Subcutaneous abdominal adipose tissue (tissue), 5 donors: Measurements from ENCODE around the gene PCDHGB7.
A peak's percentile ranks its signal among the peaks of the same experiment; 100 is the strongest.
"Not testable (repeated sequence)": the region's sequence is repeated elsewhere in the genome, so short reads cannot be mapped to it uniquely, and the experiment has no call there.

Experiments
- H3K27ac ChIP-seq: one replicate; pipeline ENCODE4 v1.7.0; 2013; ENCODE audit warnings: low read depth, mild to moderate bottlenecking, inconsistent platforms, low read length, moderate library complexity
- H3K27me3 ChIP-seq, 5 donors: one replicate each; pipeline ENCODE4 v1.7.0; 2013; ENCODE audit warnings: low read length in 5 of 5, inconsistent platforms in 1 of 5; ENCODE audit not compliant: control insufficient read depth in 5 of 5, insufficient read depth in 4 of 5
- H3K36me3 ChIP-seq, 5 donors: one replicate each; pipeline ENCODE4 v1.7.0; 2013; ENCODE audit warnings: low read length in 5 of 5; ENCODE audit not compliant: control insufficient read depth in 5 of 5, insufficient read depth in 5 of 5
- H3K4me1 ChIP-seq, 5 donors: one replicate each; pipeline ENCODE4 v1.7.0; 2013; ENCODE audit warnings: low read length in 5 of 5, mild to moderate bottlenecking in 3 of 5, moderate library complexity in 1 of 5; ENCODE audit not compliant: control insufficient read depth in 5 of 5, insufficient read depth in 5 of 5
- H3K4me3 ChIP-seq, 5 donors: one replicate each; pipeline ENCODE4 v1.7.0; 2013; ENCODE audit warnings: low read length in 5 of 5, low read depth in 1 of 5
- H3K9ac ChIP-seq, 5 donors: one replicate each; pipeline ENCODE4 v1.7.0; 2013; ENCODE audit warnings: low read length in 5 of 5, mild to moderate bottlenecking in 4 of 5, moderate library complexity in 3 of 5
- H3K9me3 ChIP-seq, 5 donors: one replicate each; pipeline ENCODE4 v1.7.0; 2013; ENCODE audit warnings: low read length in 5 of 5; ENCODE audit not compliant: control insufficient read depth in 5 of 5
- donor health status: healthy.
- donor health status: healthy.
- donor health status: healthy.
- donor health status: healthy.
- donor health status: healthy.

PCDHGB7 gene

GRCh38 chr5:141430332-141431113, 13.0 kb downstream of the PCDHGB7 start, which contains the start of gene PCDHGA12:
Gene PCDHGA12 (plus strand): TSS chr5:141430507. CDS start chr5:141430760, 253 bp downstream.
- H3K9me3 ChIP-seq = peaks cover 31 to 68% (median 61%) of the 10 kb centered on the region in 5 donors
- H3K9ac ChIP-seq = no peak within 1 kb of the TSS
- H3K27me3 ChIP-seq = peaks cover 0 to 9% (median 0%) of the 10 kb centered on the region in 5 donors
- H3K4me1 ChIP-seq = peaks cover 0 to 16% (median 11%) of the 10 kb centered on the region in 5 donors
- H3K4me3 ChIP-seq = peak within 1 kb of the TSS; percentile 52 to 76 (median 58)
- H3K36me3 ChIP-seq = peaks cover 0 to 4% (median 0%) of the 10 kb centered on the region in 5 donors
- no peak within 1 kb of the TSS for H3K27ac ChIP-seq

GRCh38 chr5:141431286-141431685, 13.8 kb downstream of the PCDHGB7 start:
- H3K9me3 ChIP-seq = peaks cover 26 to 65% (median 61%) of the 10 kb centered on the region in 5 donors
- H3K27ac ChIP-seq = no peak overlapping the region
- peaks cover 0 to 16% (median 11%) of the 10 kb centered on the region in 5 donors for H3K4me1 ChIP-seq
- H3K9ac ChIP-seq = no peak overlapping the region
- H3K36me3 ChIP-seq = peaks cover 0 to 4% (median 0%) of the 10 kb centered on the region in 5 donors
- peak overlapping the region; percentile 52 to 76 (median 58) for H3K4me3 ChIP-seq
- peaks cover 0 to 9% (median 0%) of the 10 kb centered on the region in 5 donors for H3K27me3 ChIP-seq

GRCh38 chr5:141432308-141432707, 14.8 kb downstream of the PCDHGB7 start:
- not testable (repeated sequence) for H3K27me3 ChIP-seq, H3K9ac ChIP-seq, H3K27ac ChIP-seq, H3K36me3 ChIP-seq
- peaks cover 0 to 16% (median 11%) of the 10 kb centered on the region in 5 donors for H3K4me1 ChIP-seq
- peak overlapping the region; percentile 8 to 76 (median 58) for H3K4me3 ChIP-seq
- H3K9me3 ChIP-seq = peaks cover 16 to 60% (median 54%) of the 10 kb centered on the region in 5 donors

GRCh38 chr5:141432726-141433125, 15.2 kb downstream of the PCDHGB7 start:
- not testable (repeated sequence) for H3K27ac ChIP-seq, H3K9ac ChIP-seq, H3K27me3 ChIP-seq, H3K36me3 ChIP-seq
- peaks cover 0 to 16% (median 11%) of the 10 kb centered on the region in 5 donors for H3K4me1 ChIP-seq
- peak overlapping the region in 1 of 5 donors; percentile 33 for H3K4me3 ChIP-seq
- peaks cover 13 to 58% (median 53%) of the 10 kb centered on the region in 5 donors for H3K9me3 ChIP-seq

GRCh38 chr5:141434006-141434405, 16.5 kb downstream of the PCDHGB7 start:
- peaks cover 6 to 48% (median 45%) of the 10 kb centered on the region in 5 donors for H3K9me3 ChIP-seq
- no peaks in the 10 kb centered on the region for H3K36me3 ChIP-seq
- peaks cover 0 to 16% (median 11%) of the 10 kb centered on the region in 5 donors for H3K4me1 ChIP-seq

GRCh38 chr5:141437221-141437620, 19.7 kb downstream of the PCDHGB7 start:
- peaks cover 5 to 51% (median 42%) of the 10 kb centered on the region in 5 donors for H3K9me3 ChIP-seq

More at GRCh38 chr5:141434006-141434405, 16.5 kb downstream of the PCDHGB7 start:
- Histone ChIP-seq H3K4me3 (no peak overlapping the region), H3K9ac (no peak overlapping the region), H3K27ac (no peak overlapping the region), H3K27me3 (peaks cover 0 to 9% (median 0%) of the 10 kb centered on the region in 5 donors)

GRCh38 chr5:141439411-141440141, 22.1 kb downstream of the PCDHGB7 start:
- H3K27me3 ChIP-seq = no peaks in the 10 kb centered on the region
- H3K4me3 ChIP-seq = no peak overlapping the region
- H3K27ac ChIP-seq = no peak overlapping the region
- peaks cover 0 to 3% (median 0%) of the 10 kb centered on the region in 5 donors for H3K36me3 ChIP-seq
- no peak overlapping the region for H3K9ac ChIP-seq
- H3K4me1 ChIP-seq = no peaks in the 10 kb centered on the region
- peaks cover 5 to 45% (median 30%) of the 10 kb centered on the region in 5 donors for H3K9me3 ChIP-seq

More at GRCh38 chr5:141437221-141437620, 19.7 kb downstream of the PCDHGB7 start:
- H3K4me1 ChIP-seq = no peaks in the 10 kb centered on the region
- H3K4me3 ChIP-seq = no peak overlapping the region
- H3K27me3 ChIP-seq = no peaks in the 10 kb centered on the region
- H3K36me3 ChIP-seq = peaks cover 0 to 3% (median 0%) of the 10 kb centered on the region in 5 donors
- H3K9ac ChIP-seq = no peak overlapping the region
- no peak overlapping the region for H3K27ac ChIP-seq

GRCh38 chr5:141440341-141440740, 22.9 kb downstream of the PCDHGB7 start:
- Histone ChIP-seq H3K9me3 (peaks cover 5 to 39% (median 26%) of the 10 kb centered on the region in 5 donors), H3K27me3 (no peaks in the 10 kb centered on the region), H3K4me1 (no peaks in the 10 kb centered on the region), H3K9ac (no peak overlapping the region), H3K27ac (no peak overlapping the region), H3K36me3 (peaks cover 0 to 3% (median 0%) of the 10 kb centered on the region in 5 donors), H3K4me3 (no peak overlapping the region)

- Histone ChIP-seq H3K4me1 (no peaks in the 10 kb centered on the region), H3K36me3 (peaks cover 0 to 3% (median 0%) of the 10 kb centered on the region in 5 donors), H3K27me3 (no peaks in the 10 kb centered on the region), H3K4me3 (peak overlapping the region in 4 of 5 donors; percentile 11 to 24 (median 14)), H3K27ac (no peak overlapping the region), H3K9ac (no peak overlapping the region), H3K9me3 (peaks cover 5 to 33% (median 19%) of the 10 kb centered on the region in 5 donors)
Measured at GRCh38 chr5:141441571-141442170, 24.2 kb downstream of the PCDHGB7 start.
